Stimulated activated effector memory CD8-positive, alpha-beta T cell treated with anti-CD3 and anti-CD28 coated beads, Interleukin-12 subunit alpha, Interleukin-12 subunit beta, amount 100 ng/mL, for 72 hours (primary cell): Measurements from ENCODE around the gene HOXC11.

Experiments
- ATAC-seq: fragments of 150-1000 bp; cut with Tn5 transposase; 2 replicates; pipeline ENCODE4 v1.10.0; 2021
- DNase-seq, 2 donors: peaks; one replicate each; pipeline ENCODE4 v3.0.0; 2021 to 2022; ENCODE audit warnings: low spot score in 2 of 2
- H3K27ac Mint-ChIP-seq: one replicate; pipeline ENCODE4 v1.8.0; 2022; ENCODE audit warnings: mild to moderate bottlenecking, mixed read lengths
- H3K36me3 Mint-ChIP-seq: one replicate; pipeline ENCODE4 v1.8.0; 2022; ENCODE audit warnings: mild to moderate bottlenecking, mixed read lengths
- H3K4me1 Mint-ChIP-seq: one replicate; pipeline ENCODE4 v1.8.0; 2022; ENCODE audit warnings: mixed read lengths
- H3K4me3 Mint-ChIP-seq: one replicate; pipeline ENCODE4 v1.8.0; 2022; ENCODE audit warnings: mild to moderate bottlenecking, mixed read lengths
- H3K9me3 Mint-ChIP-seq: one replicate; pipeline ENCODE4 v1.8.0; 2022; ENCODE audit warnings: mixed read lengths

Gene HOXC11

GRCh38 chr12:53961025-53961761, 11.7 kb upstream of the HOXC11 start:
- Mint-ChIP-seq H3K27ac (no peak overlapping the region), H3K4me1 (peaks cover 52% of the 10 kb centered on the region), H3K4me3 (no peak overlapping the region), H3K9me3 (no peaks in the 10 kb centered on the region), H3K36me3 (peaks cover 11% of the 10 kb centered on the region)
- DNase-seq (no peak), ATAC-seq (no peak)

DNA sequence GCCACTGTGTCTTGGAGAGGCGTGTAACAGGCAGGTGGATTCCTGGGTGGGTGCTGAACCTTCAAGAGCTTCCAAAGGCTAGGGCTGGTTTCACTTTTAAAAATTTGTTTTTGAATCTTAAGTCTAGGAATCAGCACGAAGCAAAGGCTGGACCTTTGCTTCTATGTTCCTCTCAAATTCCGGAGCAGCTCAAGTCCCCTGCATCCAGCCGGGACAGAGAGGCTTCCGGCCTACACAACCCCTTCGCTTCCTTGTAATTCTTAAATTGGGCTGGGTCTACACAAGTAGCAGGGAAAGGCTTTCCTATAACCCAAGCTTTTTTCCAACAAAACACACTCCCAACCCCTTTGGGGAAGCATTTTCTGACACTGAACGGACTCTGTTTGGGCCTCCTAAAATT, 9.9 kb upstream of the HOXC11 start:
- no peak for ATAC-seq
- H3K9me3 Mint-ChIP-seq, result no peaks in the 10 kb centered on the region
- no peak overlapping the region for H3K27ac Mint-ChIP-seq

GRCh38 chr12:53963434-53964314, 9.3 kb upstream of the HOXC11 start:
- no peak for DNase-seq
- Mint-ChIP-seq H3K9me3 (no peaks in the 10 kb centered on the region), H3K27ac (no peak overlapping the region), H3K36me3 (peaks cover 11% of the 10 kb centered on the region), H3K4me3 (no peak overlapping the region), H3K4me1 (peaks cover 45% of the 10 kb centered on the region)
- ATAC-seq, result no peak

More for the DNA sequence above, 9.9 kb upstream of the HOXC11 start:
- Mint-ChIP-seq H3K4me3 (no peak overlapping the region), H3K4me1 (peaks cover 45% of the 10 kb centered on the region), H3K36me3 (peaks cover 11% of the 10 kb centered on the region)
- no peak for DNase-seq

- ATAC-seq (no peak), DNase-seq (no peak)
- Mint-ChIP-seq H3K4me3 (no peak overlapping the region), H3K27ac (no peak overlapping the region), H3K9me3 (no peaks in the 10 kb centered on the region), H3K36me3 (peaks cover 11% of the 10 kb centered on the region), H3K4me1 (peaks cover 45% of the 10 kb centered on the region)
Measured at GRCh38 chr12:53964315-53964713, 8.6 kb upstream of the HOXC11 start.

DNA sequence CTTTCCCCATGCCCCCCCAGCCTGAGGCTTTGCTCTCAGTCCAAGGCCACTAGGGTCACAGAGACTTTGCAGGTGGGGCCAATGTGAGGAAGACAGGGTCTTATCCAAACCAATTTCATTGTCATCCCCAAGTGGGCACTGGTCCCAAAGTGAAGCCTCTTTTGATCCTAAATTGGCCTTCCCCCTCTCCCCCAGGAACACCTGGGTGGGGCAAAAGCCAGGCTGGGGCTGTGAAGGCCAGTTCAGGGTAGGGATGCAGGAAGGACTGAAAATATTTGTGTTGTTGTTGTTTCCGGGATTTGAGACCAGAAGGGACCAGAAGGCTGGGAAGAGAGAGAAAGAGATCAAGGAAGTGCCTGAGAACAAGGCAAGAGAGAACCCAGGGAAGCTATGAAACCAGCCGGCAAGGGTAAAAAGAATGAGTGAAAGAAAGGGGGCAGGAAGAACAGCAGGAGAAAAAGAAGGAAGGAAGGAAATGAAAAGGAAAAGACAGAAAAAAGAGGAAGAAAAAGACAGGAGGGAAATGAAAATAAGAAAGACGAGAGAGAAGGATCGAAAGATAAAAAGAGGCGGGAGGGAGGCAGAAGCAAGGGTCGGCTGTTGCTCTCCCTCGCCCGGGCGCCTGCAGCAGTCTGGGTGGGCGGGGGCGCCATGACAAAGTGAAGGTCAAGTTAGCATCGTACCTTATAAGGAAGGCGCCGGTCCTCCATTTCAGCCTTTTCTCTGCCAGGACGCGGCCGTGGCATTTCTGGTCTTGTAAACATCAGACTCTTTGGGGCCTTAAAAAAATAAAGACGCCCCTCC, 7.4 kb upstream of the HOXC11 start:
- H3K4me3 Mint-ChIP-seq, result peak overlapping the region; percentile 27
- H3K27ac Mint-ChIP-seq, result no peak overlapping the region

DNA sequence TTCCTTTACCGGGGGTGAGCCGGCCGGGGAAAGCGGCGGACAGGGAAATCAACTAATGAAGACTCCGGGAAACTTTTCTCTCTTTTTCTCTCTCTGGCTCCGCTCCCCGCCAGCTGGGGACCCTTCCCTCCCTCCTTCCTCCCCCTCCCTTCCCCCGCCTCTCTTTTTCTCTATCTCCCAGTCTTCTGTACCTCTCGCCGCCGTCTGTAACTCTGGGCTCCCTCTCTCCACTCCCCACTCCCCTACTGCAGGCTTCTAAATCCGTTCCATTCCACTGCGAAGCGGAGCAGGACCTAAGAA, 6.9 kb upstream of the HOXC11 start:
- peak overlapping the region; percentile 27 for H3K4me3 Mint-ChIP-seq

More for the DNA sequence above, 7.4 kb upstream of the HOXC11 start:
- Mint-ChIP-seq H3K9me3 (no peaks in the 10 kb centered on the region), H3K36me3 (peaks cover 7% of the 10 kb centered on the region), H3K4me1 (peaks cover 36% of the 10 kb centered on the region)
- no peak for DNase-seq
- no peak for ATAC-seq

GRCh38 chr12:53966385-53967133, 6.4 kb upstream of the HOXC11 start:
- ATAC-seq (no peak), DNase-seq (no peak)
- H3K27ac Mint-ChIP-seq, result no peak overlapping the region
- peaks cover 6% of the 10 kb centered on the region for H3K36me3 Mint-ChIP-seq
- H3K4me1 Mint-ChIP-seq, result peaks cover 35% of the 10 kb centered on the region
- peak overlapping the region; percentile 27 for H3K4me3 Mint-ChIP-seq
- no peaks in the 10 kb centered on the region for H3K9me3 Mint-ChIP-seq

More for the DNA sequence above, 6.9 kb upstream of the HOXC11 start:
- no peak overlapping the region for H3K27ac Mint-ChIP-seq
- no peak for ATAC-seq
- H3K36me3 Mint-ChIP-seq, result peaks cover 6% of the 10 kb centered on the region
- H3K4me1 Mint-ChIP-seq, result peaks cover 35% of the 10 kb centered on the region
- no peak for DNase-seq
- no peaks in the 10 kb centered on the region for H3K9me3 Mint-ChIP-seq

DNA sequence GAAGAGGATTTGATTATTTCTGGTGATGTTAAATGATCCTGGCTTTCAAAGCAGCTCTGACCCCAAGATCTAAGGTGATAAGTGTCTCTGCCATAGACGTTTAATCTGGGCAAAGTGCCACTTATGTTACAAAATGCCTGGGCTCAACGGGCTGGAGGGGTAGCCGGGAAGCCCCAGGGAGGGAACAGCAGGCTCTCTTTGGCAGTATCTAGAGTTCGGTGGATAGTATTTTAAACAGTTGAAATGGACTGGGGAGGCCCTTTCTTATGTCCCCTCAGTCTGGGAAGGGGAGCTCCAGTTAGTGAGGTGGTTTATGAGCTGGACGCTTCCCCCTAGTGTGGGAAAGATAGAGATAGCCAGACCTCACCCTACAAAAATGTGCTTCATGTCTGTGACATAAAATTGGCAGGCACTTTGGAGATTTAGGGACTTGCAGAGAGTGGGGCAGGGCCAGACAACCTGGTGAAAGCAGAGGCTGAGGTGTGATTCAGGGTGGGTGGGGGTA, 5.5 kb upstream of the HOXC11 start:
- Mint-ChIP-seq H3K36me3 (peaks cover 6% of the 10 kb centered on the region), H3K27ac (no peak overlapping the region), H3K4me3 (no peak overlapping the region), H3K4me1 (peaks cover 35% of the 10 kb centered on the region), H3K9me3 (no peaks in the 10 kb centered on the region)
- DNase-seq (no peak), ATAC-seq (no peak)

- Mint-ChIP-seq H3K9me3 (no peaks in the 10 kb centered on the region), H3K4me3 (no peak overlapping the region), H3K27ac (no peak overlapping the region), H3K4me1 (peaks cover 38% of the 10 kb centered on the region), H3K36me3 (peaks cover 6% of the 10 kb centered on the region)
- DNase-seq (no peak), ATAC-seq (no peak)
Measured at GRCh38 chr12:53968214-53969127, 4.5 kb upstream of the HOXC11 start.

DNA sequence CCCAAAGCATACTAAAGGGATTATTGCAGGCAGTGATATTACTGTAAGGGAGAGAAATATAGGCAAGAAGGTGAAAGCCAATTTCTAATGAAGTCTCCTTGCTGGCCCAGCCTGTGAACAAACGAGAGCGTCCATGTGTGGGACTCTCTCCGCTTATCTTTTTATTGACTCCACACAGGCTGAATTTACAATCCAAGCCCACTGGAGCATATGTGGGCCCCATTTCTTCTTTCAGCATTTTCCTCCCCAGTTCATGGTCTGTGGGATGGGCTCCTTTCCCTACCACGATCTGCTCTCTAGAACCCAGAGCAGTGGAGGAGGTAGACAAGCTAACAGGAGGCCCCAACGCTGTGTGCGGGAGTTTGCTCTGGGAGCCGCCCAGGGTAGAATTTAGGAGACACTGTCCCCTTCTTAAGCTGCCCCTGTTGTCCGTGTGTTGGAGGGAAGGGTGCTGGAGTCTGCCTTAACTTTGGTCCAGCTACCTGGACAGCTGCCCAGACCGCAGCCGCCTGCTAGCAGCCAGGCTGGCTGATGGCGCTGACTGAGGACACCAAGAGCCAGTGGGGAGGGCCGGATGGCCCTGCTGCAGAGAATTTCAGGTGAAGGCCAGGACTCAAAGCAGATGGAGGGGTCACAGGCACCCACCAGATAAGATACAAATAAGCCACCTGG, 3.2 kb upstream of the HOXC11 start:
- Mint-ChIP-seq H3K36me3 (peaks cover 6% of the 10 kb centered on the region), H3K27ac (no peak overlapping the region), H3K4me1 (peaks cover 34% of the 10 kb centered on the region), H3K4me3 (no peak overlapping the region), H3K9me3 (no peaks in the 10 kb centered on the region)
- ATAC-seq (no peak), DNase-seq (no peak)

GRCh38 chr12:53970451-53970850, 2.5 kb upstream of the HOXC11 start:
- Mint-ChIP-seq H3K4me3 (no peak overlapping the region), H3K36me3 (peaks cover 3% of the 10 kb centered on the region), H3K27ac (no peak overlapping the region), H3K4me1 (peaks cover 32% of the 10 kb centered on the region), H3K9me3 (no peaks in the 10 kb centered on the region)
- ATAC-seq, result no peak
- DNase-seq, result no peak

DNA sequence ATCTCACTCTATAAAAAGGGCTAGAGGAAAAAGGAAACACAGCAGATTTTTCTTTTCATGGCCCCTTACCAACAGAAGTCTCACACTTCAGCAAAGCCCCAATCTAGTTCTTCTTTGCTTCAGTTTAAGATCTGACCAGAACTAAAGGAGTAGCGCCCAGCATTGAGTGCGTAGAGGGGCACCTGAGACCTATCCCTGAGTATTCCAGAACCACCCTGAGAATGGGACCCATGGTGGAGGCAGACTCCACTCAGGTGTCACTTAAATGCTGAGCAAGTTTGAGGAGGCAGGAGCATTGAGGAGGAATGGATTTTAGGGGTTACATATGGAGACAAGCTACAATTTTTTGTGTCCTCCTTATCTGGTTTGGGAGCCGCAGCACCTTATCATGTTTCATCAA, 1.8 kb upstream of the HOXC11 start:
- H3K36me3 Mint-ChIP-seq, result no peaks in the 10 kb centered on the region
- DNase-seq, result no peak
- ATAC-seq, result no peak
- H3K4me1 Mint-ChIP-seq, result peaks cover 31% of the 10 kb centered on the region
- H3K9me3 Mint-ChIP-seq, result no peaks in the 10 kb centered on the region
- H3K4me3 Mint-ChIP-seq, result no peak overlapping the region
- no peak overlapping the region for H3K27ac Mint-ChIP-seq

- no peak overlapping the region for H3K4me3 Mint-ChIP-seq
- ATAC-seq, result no peak
- no peak overlapping the region for H3K27ac Mint-ChIP-seq
Measured at GRCh38 chr12:53971686-53972085, 1.2 kb upstream of the HOXC11 start.

More at GRCh38 chr12:53971686-53972085, 1.2 kb upstream of the HOXC11 start:
- Mint-ChIP-seq H3K36me3 (no peaks in the 10 kb centered on the region), H3K4me1 (peaks cover 26% of the 10 kb centered on the region), H3K9me3 (no peaks in the 10 kb centered on the region)
- no peak for DNase-seq
